H1 (cell line): ENCODE data around the gene ZNF879. TPM values are rescaled to one million over a fixed set of nuclear protein-coding genes. Genes with fewer than 3 reads are reported as not detected.

Experiments
- CTBP2 ChIP-seq: IDR thresholded peaks from 2 replicates; pipeline ENCODE4 v1.7.0; 2011; ENCODE audit warnings: borderline replicate concordance, mild to moderate bottlenecking, moderate library complexity, mixed read lengths, low read length; ENCODE audit not compliant: insufficient read depth, insufficient read length
- KDM5A ChIP-seq: fragments of 200-600 bp; IDR thresholded peaks from 2 replicates; pipeline ENCODE4 v1.7.1; 2012; ENCODE audit warnings: mild to moderate bottlenecking, low read length, inconsistent platforms, mixed read lengths
- SIN3A ChIP-seq, 2 experiments: IDR thresholded peaks in 1 of 2; conservative IDR thresholded peaks in 1 of 2; 2 replicates each; pipeline ENCODE4 v1.6.1; 2011 to 2012; ENCODE audit warnings: low read length in 2 of 2, improper control_type of control experiment in 1 of 2, low read depth in 1 of 2, mild to moderate bottlenecking in 1 of 2
- TAF7 ChIP-seq: optimal IDR thresholded peaks from 2 replicates; pipeline ENCODE3; 2011; ENCODE audit warnings: low read depth, mild to moderate bottlenecking, inconsistent platforms, low read length, moderate library complexity, borderline replicate concordance
- polyA plus RNA-seq, 7 experiments: library from polyadenylated mRNA; depleted of rRNA in 3 of 7; stranded (reverse) in 5 of 7; unstranded in 2 of 7; fragments of >200 nt in 5 of 7; fragments of 200-250 nt in 2 of 7; gene quantifications; 1 replicate in 5 of 7; 2 replicates in 1 of 7; 4 replicates in 1 of 7; pipeline versions ENCODE4 v1.2.1 to v1.2.3, GENCODE V29; 2011 to 2013; ENCODE audit warnings: missing spikeins in 2 of 7, mixed read lengths in 2 of 7
- total RNA-seq: library from RNA; stranded (reverse); fragmentation: NEBNext Ultra II Directional; extraction: Animal tissue kit (Norgen Biotek cat#: 25700); gene quantifications from 2 replicates; pipeline ENCODE4 v1.2.1, GENCODE V29; 2021
- TF ChIP-seq, protein P1 (sequence below): IDR thresholded peaks from 2 replicates; pipeline ENCODE4 v1.6.1; 2011; ENCODE audit warnings: low read depth, mild to moderate bottlenecking, low read length; ENCODE audit not compliant: insufficient read depth

Gene ZNF879
- total and polyA plus RNA-seq, 2 of the 8 experiments (the other 6 are each of a cell fraction or from before 2014, with no cell fraction given), result 2.2 to 3.1 TPM

DNA sequence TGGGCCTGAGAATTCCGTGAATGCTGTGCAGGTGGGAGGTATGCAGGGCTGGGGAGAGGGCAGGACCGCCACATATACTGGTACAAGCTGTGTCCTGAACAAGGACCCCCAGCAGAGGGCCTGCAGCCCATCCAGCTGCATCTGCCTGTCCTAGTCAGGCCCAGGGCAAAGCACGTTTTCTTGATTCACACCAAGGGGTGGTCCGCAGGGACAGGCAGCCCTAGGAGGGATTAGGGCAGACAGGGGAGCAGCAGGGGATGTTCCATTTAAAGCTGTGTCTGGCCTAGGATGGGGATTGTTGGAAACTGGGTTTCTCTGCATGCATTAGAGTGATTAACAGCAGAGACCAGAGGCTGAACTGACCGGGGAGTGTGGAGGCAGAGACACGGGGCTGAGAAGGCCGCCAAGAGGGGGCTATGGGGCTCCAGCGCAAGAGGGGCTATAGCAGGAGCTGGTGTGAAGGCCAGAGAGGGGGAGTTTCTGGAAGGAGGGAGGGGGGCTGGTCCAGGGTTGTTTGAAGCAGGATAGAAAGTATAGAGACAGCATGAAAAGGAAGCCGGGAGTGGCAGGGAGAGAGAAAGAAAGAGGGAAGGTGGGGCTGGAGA lies 31.2 kb upstream of the ZNF879 start (continued):
- TF ChIP-seq TAF7 (no peak), KDM5A (no peak), CTBP2 (no peak), SIN3A (conservative IDR thresholded peaks at IDR 0.05 in 1 of 2, IDR thresholded peaks at IDR 0.05 in 1 of 2; ENCODE audit: low read depth in 1 of 2, low read length in 2 of 2) (no peak)
- TF ChIP-seq, protein P1, sequence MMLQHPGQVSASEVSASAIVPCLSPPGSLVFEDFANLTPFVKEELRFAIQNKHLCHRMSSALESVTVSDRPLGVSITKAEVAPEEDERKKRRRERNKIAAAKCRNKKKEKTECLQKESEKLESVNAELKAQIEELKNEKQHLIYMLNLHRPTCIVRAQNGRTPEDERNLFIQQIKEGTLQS, result no peak
